Body of pancreas (tissue), 4 donors: ENCODE results near the gene DSC3. TPM values are rescaled to one million over a fixed set of nuclear protein-coding genes. Genes with fewer than 3 reads are reported as not detected.

Experiments
- ATAC-seq: fragments of 150-250 bp; one replicate; pipeline ENCODE4 v1.9.1; 2016
- DNase-seq, 4 donors: peaks; one replicate each; pipeline ENCODE4 v3.0.0-alpha.2; 2019
- H3K27ac ChIP-seq, 4 donors: fragments of 200-600 bp; sonication (generic); 1 replicate in 3 of 4; 2 replicates in 1 of 4; pipeline versions ENCODE4 v1.5.1 to v1.6.1; 2016 to 2019; ENCODE audit warnings: mild to moderate bottlenecking in 1 of 4, mixed read lengths in 1 of 4, moderate library complexity in 1 of 4
- H3K27me3 ChIP-seq, 2 donors: fragments of 200-600 bp; sonication (generic); one replicate each; pipeline ENCODE4 v1.6.0; 2016; ENCODE audit warnings: mild to moderate bottlenecking in 1 of 2
- H3K36me3 ChIP-seq, 2 donors: fragments of 200-600 bp; sonication (generic); replicated peaks in 1 of 2; 2 replicates each; pipeline ENCODE4 v1.5.1; 2016; ENCODE audit warnings: low read depth in 2 of 2; ENCODE audit not compliant: insufficient read depth in 1 of 2
- H3K4me1 ChIP-seq: fragments of 200-600 bp; sonication (generic); one replicate; pipeline ENCODE4 v1.6.0; 2016
- H3K4me3 ChIP-seq, 2 donors: fragments of 200-600 bp; sonication (generic); 1 replicate in 1 of 2; 2 replicates in 1 of 2; pipeline ENCODE4 v1.5.1; 2016 to 2019
- H3K9me3 ChIP-seq, 3 donors: fragments of 200-600 bp; sonication (generic); 1 replicate in 2 of 3; 2 replicates in 1 of 3; pipeline ENCODE4 v1.5.1; 2016
- POLR2A ChIP-seq, 3 donors: fragments of 450-650 bp; IDR thresholded peaks; one replicate each; pipeline ENCODE4 v1.6.1; 2016; ENCODE audit warnings: antibody characterized with exemption in 3 of 3, mild to moderate bottlenecking in 2 of 3
- WGBS, 2 donors: methylation state at CpG; one replicate each; pipeline ENCODE4 v1.1.5; 2017; 5-methylcytosine and 5-hydroxymethylcytosine counted together
- intact Hi-C: fragments of 100-400 bp; cut with DNase I; formaldehyde crosslinking; loops from one replicate; pipeline ENCODE4 v1.15.1; 2023
- total RNA-seq, 2 donors: library from RNA; depleted of rRNA; stranded (reverse); fragments of >200 nt; gene quantifications; one replicate each; pipeline ENCODE4 v1.1.0, GENCODE V29; 2016
- TF ChIP-seq, protein P1 (sequence below), 7 experiments: fragments of 450-650 bp in 4 of 7; fragments of 200-600 bp in 3 of 7; sonication (generic) in 3 of 7; IDR thresholded peaks; one replicate each; pipeline ENCODE4 v1.5.1; 2016 to 2019; ENCODE audit warnings: antibody characterized with exemption in 7 of 7

Gene DSC3
- under 1 TPM in 1 of 2 donors, not detected in 1; 0.26 TPM for total RNA-seq

GRCh38 chr18:31042406-31043181 is at the start of gene DSC3:
TSS of gene DSC3 (minus strand) at chr18:31042742. CDS start at chr18:31042660, 82 bp downstream.
- peak within 1 kb of the TSS in 1 of 2 donors; percentile 6 for H3K4me3 ChIP-seq
- TF ChIP-seq, protein P1, sequence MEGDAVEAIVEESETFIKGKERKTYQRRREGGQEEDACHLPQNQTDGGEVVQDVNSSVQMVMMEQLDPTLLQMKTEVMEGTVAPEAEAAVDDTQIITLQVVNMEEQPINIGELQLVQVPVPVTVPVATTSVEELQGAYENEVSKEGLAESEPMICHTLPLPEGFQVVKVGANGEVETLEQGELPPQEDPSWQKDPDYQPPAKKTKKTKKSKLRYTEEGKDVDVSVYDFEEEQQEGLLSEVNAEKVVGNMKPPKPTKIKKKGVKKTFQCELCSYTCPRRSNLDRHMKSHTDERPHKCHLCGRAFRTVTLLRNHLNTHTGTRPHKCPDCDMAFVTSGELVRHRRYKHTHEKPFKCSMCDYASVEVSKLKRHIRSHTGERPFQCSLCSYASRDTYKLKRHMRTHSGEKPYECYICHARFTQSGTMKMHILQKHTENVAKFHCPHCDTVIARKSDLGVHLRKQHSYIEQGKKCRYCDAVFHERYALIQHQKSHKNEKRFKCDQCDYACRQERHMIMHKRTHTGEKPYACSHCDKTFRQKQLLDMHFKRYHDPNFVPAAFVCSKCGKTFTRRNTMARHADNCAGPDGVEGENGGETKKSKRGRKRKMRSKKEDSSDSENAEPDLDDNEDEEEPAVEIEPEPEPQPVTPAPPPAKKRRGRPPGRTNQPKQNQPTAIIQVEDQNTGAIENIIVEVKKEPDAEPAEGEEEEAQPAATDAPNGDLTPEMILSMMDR (IDR thresholded peaks at IDR 0.05): no peak
- no peak for TF ChIP-seq POLR2A (IDR thresholded peaks at IDR 0.05)
- no peaks in the 10 kb centered on the region for H3K36me3 ChIP-seq
- peak; percentile 7 to 36 (median 14) for DNase-seq
- peak; percentile 60 for ATAC-seq
- intact Hi-C loops: no loop called here
- H3K9me3 ChIP-seq: no peaks in the 10 kb centered on the region
- peaks cover 20% of the 10 kb centered on the region for H3K4me1 ChIP-seq
- no peak within 1 kb of the TSS for H3K27ac ChIP-seq
- H3K27me3 ChIP-seq: peaks cover 5 to 41% of the 10 kb centered on the region in 2 donors
- WGBS, 2 donors: 2% methylated on average over 30 to 72 of the region's 73 CpGs

DNA sequence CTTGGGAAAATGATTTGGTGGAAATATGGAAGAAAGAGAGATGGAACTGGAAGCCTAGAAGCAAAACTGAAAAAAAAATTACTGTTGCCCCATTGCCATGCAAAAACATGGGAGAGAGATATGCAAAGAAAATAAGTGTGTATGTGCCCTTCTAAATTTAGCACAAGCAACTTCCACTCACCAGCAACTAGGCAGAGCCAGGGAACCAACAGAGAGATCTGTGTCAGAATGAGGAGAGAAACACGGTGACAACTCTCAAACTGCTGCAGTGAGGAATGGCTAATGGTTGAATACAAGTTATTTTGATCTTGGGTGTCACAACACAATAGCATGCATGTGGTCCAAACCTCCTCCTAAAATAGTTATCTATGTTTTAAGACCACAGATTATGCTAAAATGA is 48.8 kb upstream of the DSC3 start:
- Histone ChIP-seq H3K27me3 (no peaks in the 10 kb centered on the region), H3K4me3 (no peak overlapping the region), H3K27ac (no peak overlapping the region), H3K9me3 (no peaks in the 10 kb centered on the region), H3K36me3 (peaks cover 4 to 21% of the 10 kb centered on the region in 2 donors), H3K4me1 (no peaks in the 10 kb centered on the region)
- DNase-seq (no peak), ATAC-seq (no peak)
- TF ChIP-seq POLR2A (IDR thresholded peaks at IDR 0.05): no peak
- TF ChIP-seq, protein P1 (IDR thresholded peaks at IDR 0.05): no peak
- intact Hi-C loops: no loop called here
- 70 to 88% methylated on average over 1 of the region's 1 CpG for WGBS, 2 donors

DNA sequence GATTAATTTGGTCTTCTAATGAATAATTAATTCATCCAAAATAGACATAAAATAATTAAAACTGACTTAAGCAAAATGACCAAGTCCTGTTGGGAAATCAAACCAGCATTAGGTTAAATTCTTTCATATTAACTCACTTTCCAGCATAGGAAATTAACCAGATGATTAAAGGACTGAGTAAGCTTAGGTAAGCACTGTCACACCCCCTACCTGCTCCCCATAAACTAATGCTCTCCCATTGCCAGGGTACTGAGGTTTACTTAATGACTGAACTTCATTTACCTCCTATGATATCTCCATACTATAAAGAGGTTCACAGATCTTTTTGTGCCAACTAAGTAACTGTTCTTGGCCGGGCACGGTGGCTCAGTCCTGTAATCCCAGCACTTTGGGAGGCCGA is 46.0 kb upstream of the DSC3 start:
- DNase-seq (no peak), ATAC-seq (no peak)
- H3K4me1 ChIP-seq: no peaks in the 10 kb centered on the region
- no peak overlapping the region for H3K4me3 ChIP-seq
- intact Hi-C loops: no loop called here
- no peaks in the 10 kb centered on the region for H3K27me3 ChIP-seq
- WGBS, 2 donors: 87 to 96% methylated on average over 3 of the region's 3 CpGs
- no peak overlapping the region for H3K27ac ChIP-seq
- TF ChIP-seq, protein P1 (IDR thresholded peaks at IDR 0.05): no peak
- no peak for TF ChIP-seq POLR2A (IDR thresholded peaks at IDR 0.05)
- peaks cover 4 to 26% of the 10 kb centered on the region in 2 donors for H3K36me3 ChIP-seq
- no peaks in the 10 kb centered on the region for H3K9me3 ChIP-seq

DNA sequence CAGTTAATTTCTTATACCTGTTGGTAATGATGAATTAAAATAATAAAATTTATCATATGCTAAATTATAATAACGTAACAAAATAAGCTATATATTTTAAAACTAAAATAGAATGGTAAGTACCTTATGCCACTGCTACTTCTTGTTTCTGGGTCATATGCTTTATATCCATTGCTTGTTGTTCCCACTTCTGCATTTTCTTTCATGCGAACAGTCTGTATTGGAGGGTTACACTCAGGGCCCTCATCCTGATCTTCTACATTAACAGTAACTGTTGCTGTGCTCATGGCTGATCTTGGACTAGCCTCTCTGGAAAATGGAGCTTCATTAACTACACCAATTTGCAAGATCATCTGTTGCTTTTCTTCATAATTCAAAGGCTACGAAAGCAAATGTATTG is 37.4 kb upstream of the DSC3 start:
- no peaks in the 10 kb centered on the region for H3K27me3 ChIP-seq
- no peak overlapping the region for H3K4me3 ChIP-seq
- intact Hi-C loops: no loop called here
- no peaks in the 10 kb centered on the region for H3K4me1 ChIP-seq
- TF ChIP-seq, protein P1 (IDR thresholded peaks at IDR 0.05): no peak
- no peak for TF ChIP-seq POLR2A (IDR thresholded peaks at IDR 0.05)
- DNase-seq (no peak), ATAC-seq (no peak)
- 88 to 93% methylated on average over 3 of the region's 3 CpGs for WGBS, 2 donors
- no peaks in the 10 kb centered on the region for H3K9me3 ChIP-seq
- H3K27ac ChIP-seq: no peak overlapping the region
- peaks cover 0 to 4% of the 10 kb centered on the region in 2 donors for H3K36me3 ChIP-seq

DNA sequence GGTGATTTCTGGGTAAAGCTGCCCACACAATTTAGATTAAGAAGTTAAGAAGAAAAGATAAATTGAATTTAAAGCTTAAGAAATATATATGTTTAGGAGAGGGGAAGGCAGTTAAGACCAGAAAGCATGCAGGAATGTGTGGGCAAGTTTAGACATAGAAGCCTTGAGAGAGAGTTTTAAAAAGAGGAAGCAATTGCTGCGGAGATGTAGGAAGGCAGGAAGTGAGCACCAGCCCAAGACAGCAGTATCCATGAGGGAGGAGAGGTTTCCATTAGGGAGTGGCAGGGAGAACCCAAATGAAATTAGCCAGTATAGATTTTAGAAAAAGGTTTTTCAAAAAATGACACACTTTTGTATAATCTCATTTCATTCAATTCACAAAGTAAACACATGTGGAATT is 35.3 kb upstream of the DSC3 start:
- no peaks in the 10 kb centered on the region for H3K27me3 ChIP-seq
- H3K27ac ChIP-seq: no peak overlapping the region
- ATAC-seq (no peak), DNase-seq (no peak)
- 85 to 94% methylated on average over 1 of the region's 1 CpG for WGBS, 2 donors
- H3K9me3 ChIP-seq: no peaks in the 10 kb centered on the region
- H3K36me3 ChIP-seq: peaks cover 0 to 3% of the 10 kb centered on the region in 2 donors
- no peaks in the 10 kb centered on the region for H3K4me1 ChIP-seq
- TF ChIP-seq POLR2A (IDR thresholded peaks at IDR 0.05): no peak
- TF ChIP-seq, protein P1 (IDR thresholded peaks at IDR 0.05): no peak
- intact Hi-C loops: no loop called here
- H3K4me3 ChIP-seq: no peak overlapping the region
